Measurements from ENCODE around the gene HK1. TPM values are rescaled to one million over a fixed set of nuclear protein-coding genes. Genes with fewer than 3 reads are reported as not detected.

The HK1 gene
- total RNA-seq, 1 experiment from 2014 or later: 140 TPM

GRCh38 chr10:69329721-69330178 is 51.5 kb downstream of the HK1 start:
- Histone ChIP-seq H3K79me2 (ENCODE audit: low read depth) (peaks cover 95% of the 10 kb centered on the region), H4K20me1 (ENCODE audit: insufficient read depth) (no peaks in the 10 kb centered on the region; the same call in 1 of the 2 replicates), H3K4me1 (replicated peaks; ENCODE audit: insufficient read depth) (peaks cover 68% of the 10 kb centered on the region), H2AFZ (no peak overlapping the region), H3K4me3 (no peak overlapping the region), H3F3A (ENCODE audit: insufficient read depth, low read depth) (peaks cover 60% of the 10 kb centered on the region), H3K36me3 (ENCODE audit: low read depth) (peaks cover 17% of the 10 kb centered on the region; the same call in 1 of the 2 replicates), H3K27me3 (ENCODE audit: insufficient read depth, low read depth) (no peaks in the 10 kb centered on the region), H3K9me2 (ENCODE audit: insufficient read depth) (no peaks in the 10 kb centered on the region), H3K4me2 (no peak overlapping the region), H3K9me3 (ENCODE audit: insufficient read depth, low read depth) (no peaks in the 10 kb centered on the region), H3K27ac (peak overlapping the region; percentile 96; the same call in 1 of the 2 replicates)
- intact Hi-C loops (cut with micrococcal nuclease; ENCODE audit: unreplicated experiment): no loop called here
- POLR2A ChIA-PET (ENCODE audit: unreplicated experiment): no interaction called here
- TF ChIP-seq CTCF (conservative IDR thresholded peaks at IDR 0.05) (no peak), EZH2 (IDR thresholded peaks at IDR 0.05; ENCODE audit: low read depth) (no peak)
- DNase-seq: no peak
- no TSS peak for BruUV-seq (replicated peaks)
- CTCF ChIA-PET: no interaction called here

- Histone ChIP-seq H3F3A (ENCODE audit: insufficient read depth, low read depth) (peaks cover 54% of the 10 kb centered on the region), H3K4me2 (peak overlapping the region; percentile 84), H3K9me3 (ENCODE audit: insufficient read depth, low read depth) (no peaks in the 10 kb centered on the region), H3K79me2 (ENCODE audit: low read depth) (peaks cover 95% of the 10 kb centered on the region), H2AFZ (no peak overlapping the region), H3K9me2 (ENCODE audit: insufficient read depth) (no peaks in the 10 kb centered on the region), H4K20me1 (ENCODE audit: insufficient read depth) (no peaks in the 10 kb centered on the region; the same call in 1 of the 2 replicates), H3K36me3 (ENCODE audit: low read depth) (peaks cover 17% of the 10 kb centered on the region; the same call in 1 of the 2 replicates), H3K27me3 (ENCODE audit: insufficient read depth, low read depth) (no peaks in the 10 kb centered on the region), H3K4me3 (no peak overlapping the region), H3K4me1 (replicated peaks; ENCODE audit: insufficient read depth) (peaks cover 69% of the 10 kb centered on the region), H3K27ac (peak overlapping the region; percentile 96)
- no peak for DNase-seq
- no peak for TF ChIP-seq EZH2 (IDR thresholded peaks at IDR 0.05; ENCODE audit: low read depth)
- no peak for TF ChIP-seq CTCF (conservative IDR thresholded peaks at IDR 0.05)
- no TSS peak for BruUV-seq (replicated peaks)
- intact Hi-C loops (cut with micrococcal nuclease; ENCODE audit: unreplicated experiment): no loop called here
- ChIA-PET POLR2A (ENCODE audit: unreplicated experiment) (no interaction called here), CTCF (no interaction called here)
Observed at GRCh38 chr10:69331161-69331560, 52.9 kb downstream of the HK1 start.

GRCh38 chr10:69332278-69333010 is 54.1 kb downstream of the HK1 start:
- Histone ChIP-seq H3K27ac (peak overlapping the region; percentile 96), H4K20me1 (ENCODE audit: insufficient read depth) (no peaks in the 10 kb centered on the region), H3K9me2 (ENCODE audit: insufficient read depth) (no peaks in the 10 kb centered on the region), H3K4me2 (peak overlapping the region; percentile 84), H3K4me1 (replicated peaks; ENCODE audit: insufficient read depth) (peaks cover 76% of the 10 kb centered on the region), H3K4me3 (peak overlapping the region; percentile 46), H3F3A (ENCODE audit: insufficient read depth, low read depth) (peaks cover 55% of the 10 kb centered on the region), H3K27me3 (ENCODE audit: insufficient read depth, low read depth) (no peaks in the 10 kb centered on the region), H2AFZ (peak overlapping the region; percentile 2; the same call in 1 of the 2 replicates), H3K36me3 (ENCODE audit: low read depth) (peaks cover 17% of the 10 kb centered on the region; the same call in 1 of the 2 replicates), H3K79me2 (ENCODE audit: low read depth) (peaks cover 95% of the 10 kb centered on the region), H3K9me3 (ENCODE audit: insufficient read depth, low read depth) (no peaks in the 10 kb centered on the region)
- TF ChIP-seq CTCF (conservative IDR thresholded peaks at IDR 0.05): no peak
- TF ChIP-seq EZH2 (IDR thresholded peaks at IDR 0.05; ENCODE audit: low read depth): no peak
- peak; percentile 61 to 84 for DNase-seq
- ChIA-PET POLR2A (ENCODE audit: unreplicated experiment) (interaction anchor here (0.8 to 1.0 kb wide), 4 partner anchors 13 to 53 kb away, joined by 3 to 10 read pairs (median 8); no protein-coding TSS in a partner anchor), CTCF (interaction anchor here (1.9 to 2.0 kb wide), 2 partner anchors 15 to 30 kb away, joined by 6 to 19 read pairs; no protein-coding TSS in a partner anchor)
- intact Hi-C loops (cut with micrococcal nuclease; ENCODE audit: unreplicated experiment): loop anchor here (1.0 to 2.0 kb wide), 6 partner anchors 13 to 96 kb away; no protein-coding TSS in a partner anchor
- BruUV-seq (replicated peaks): no TSS peak
